ENCODE results near the gene IRX2. TPM values are rescaled to one million over a fixed set of nuclear protein-coding genes. Genes with fewer than 3 reads are reported as not detected.

IRX2 gene
- total and polyA plus RNA-seq, 2 donors (not counting 1 experiment from before 2014, with no cell fraction given) = not detected

- no peaks in the 10 kb centered on the region for H3K79me2 ChIP-seq (ENCODE audit: control insufficient read depth, insufficient read depth, low read length)
- intact Hi-C loops (cut with micrococcal nuclease) = no loop called here
These were observed 9.5 kb downstream of the IRX2 start for GRCh38 chr5:2741956-2742355.

More at GRCh38 chr5:2741956-2742355, 9.5 kb downstream of the IRX2 start:
- ChIA-PET POLR2A (no interaction called here), CTCF (no interaction called here)
- WGBS (ENCODE audit: insufficient coverage) = 33% methylated on average over 1 of the region's 3 CpGs
- Histone ChIP-seq H3K9ac (ENCODE audit: low read length) (no peak overlapping the region), H3K4me1 (ENCODE audit: control insufficient read depth in 2 of 2, insufficient read depth in 2 of 2, low read length in 2 of 2) (peaks cover 0 to 2% of the 10 kb centered on the region in 2 donors), H3K27me3 (replicated peaks in 1 of 4; ENCODE audit: control extremely low read depth in 1 of 4, control insufficient read depth in 3 of 4, insufficient read depth in 4 of 4, low read length in 3 of 4) (peaks cover 0 to 39% (median 30%) of the 10 kb centered on the region in 4 experiments), H3K36me3 (replicated peaks in 1 of 2; ENCODE audit: control extremely low read depth in 1 of 2, control insufficient read depth in 1 of 2, extremely low read depth in 1 of 2, insufficient read depth in 2 of 2, low read length in 1 of 2) (no peaks in the 10 kb centered on the region), H4K20me1 (ENCODE audit: control insufficient read depth, insufficient read depth, low read length, poor library complexity, severe bottlenecking) (no peaks in the 10 kb centered on the region), H3K9me3 (ENCODE audit: control extremely low read depth in 1 of 3, control insufficient read depth in 2 of 3, insufficient read depth in 1 of 3, low read length in 2 of 3) (peaks cover 0 to 21% (median 0%) of the 10 kb centered on the region in 3 donors), H3K4me3 (ENCODE audit: control extremely low read depth in 1 of 5, extremely low read depth in 1 of 5, insufficient read depth in 1 of 5, low read depth in 2 of 5, low read length in 4 of 5) (no peak overlapping the region), H2AFZ (ENCODE audit: insufficient read depth, low read depth, low read length, poor library complexity, severe bottlenecking) (no peak overlapping the region), H3K4me2 (replicated peaks; ENCODE audit: low read depth, low read length, poor library complexity, severe bottlenecking) (no peak overlapping the region), H3K27ac (ENCODE audit: low read length in 2 of 2) (no peak overlapping the region)
- ATAC-seq (ENCODE audit: low read depth) = no peak
- no peak for TF ChIP-seq EZH2 (IDR thresholded peaks at IDR 0.05; ENCODE audit: borderline replicate concordance, insufficient read depth, low read depth, low read length, poor library complexity, severe bottlenecking)
- no peak for TF ChIP-seq CTCF (IDR thresholded peaks at IDR 0.05)
- H3K27ac Mint-ChIP-seq = no peak overlapping the region
- H3K27me3 Mint-ChIP-seq = peaks cover 69% of the 10 kb centered on the region
- H3K4me3 Mint-ChIP-seq = no peak overlapping the region
- DNase-seq = no peak
- H3K4me1 Mint-ChIP-seq = no peaks in the 10 kb centered on the region
- H3K9me3 Mint-ChIP-seq (ENCODE audit: insufficient read depth) = no peaks in the 10 kb centered on the region
